OCI-LY1 (cell line): ENCODE data around the gene CPA2.

ENCODE experiments used
- CTCF ChIP-seq: fragments of 200-600 bp; sonication (generic), shearing (Covaris generic); IDR thresholded peaks from 2 replicates; pipeline ENCODE4 v1.5.1; 2017; ENCODE audit warnings: mild to moderate bottlenecking, antibody characterized with exemption, low read length, moderate library complexity, mixed read lengths
- EZH2 ChIP-seq: fragments of 200-600 bp; sonication (generic), shearing (Covaris generic); IDR thresholded peaks from 2 replicates; pipeline ENCODE4 v1.8.0; 2017; ENCODE audit warnings: borderline replicate concordance, mixed run types, mild to moderate bottlenecking, antibody characterized with exemption, low read length, moderate library complexity, mixed read lengths

DNA sequence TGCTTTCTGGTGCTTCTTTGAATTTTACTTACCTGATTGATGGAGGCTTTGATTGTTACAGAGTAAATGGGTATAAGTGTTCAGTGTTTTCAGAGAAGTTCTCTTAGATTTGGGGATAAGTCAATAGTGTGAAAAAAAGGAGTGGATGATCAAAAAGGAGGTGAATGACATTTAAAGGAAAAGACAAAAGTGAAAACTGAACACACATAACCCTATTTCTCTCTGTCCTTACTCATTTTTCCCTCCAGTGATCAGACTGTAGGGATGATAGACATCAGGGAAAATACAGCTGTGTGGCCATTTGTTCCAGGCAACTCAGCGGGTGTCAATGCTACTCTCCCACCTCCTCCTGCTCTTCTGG, 278 bp downstream of the CPA2 start:
- no peak for TF ChIP-seq EZH2
- TF ChIP-seq CTCF, result no peak
